IMR-90 (cell line): ENCODE data around the gene GZF1. TPM values are rescaled to one million over a fixed set of nuclear protein-coding genes. Genes with fewer than 3 reads are reported as not detected.

Source experiments
- ATAC-seq: fragments of 200-7000 bp; cut with Tn5 transposase; 2 replicates; pipeline ENCODE4 v1.9.1; 2020; ENCODE audit warnings: low read depth, mild to moderate bottlenecking, moderate library complexity
- BruUV-seq: library from RNA; stranded (reverse); fragments of 400-500 nt; replicated peaks from 2 replicates; lab custom pipeline; 2021; lab: Mats Ljungman, UMichigan
- CTCF ChIA-PET: fragments of 300-600 bp; formaldehyde crosslinking; extraction: SDS; loops from one replicate; lab custom pipeline; 2021; ENCODE audit warnings: antibody characterized with exemption; lab: Yijun Ruan, JAX
- POLR2A ChIA-PET: fragments of 300-600 bp; sonication (Branson Sonifier 250); formaldehyde crosslinking; loops from one replicate; lab custom pipeline; 2022; ENCODE audit warnings: antibody characterized with exemption; ENCODE audit not compliant: unreplicated experiment; lab: Charles Lee
- DNase-seq: peaks from one replicate; pipeline ENCODE4 v3.0.0; 2013
- H2AFZ ChIP-seq: replicated peaks from 2 replicates; pipeline ENCODE3; 2013; ENCODE audit warnings: low read length, mild to moderate bottlenecking; ENCODE audit not compliant: poor library complexity
- H2AK5ac ChIP-seq: 2 replicates; pipeline ENCODE4 v1.6.1; 2013; ENCODE audit warnings: low read depth, low read length, inconsistent platforms
- H2AK9ac ChIP-seq: replicated peaks from 2 replicates; pipeline ENCODE3; 2013; ENCODE audit warnings: mild to moderate bottlenecking, low read depth, low read length, moderate library complexity; ENCODE audit not compliant: poor library complexity
- H2BK120ac ChIP-seq: 2 replicates; pipeline ENCODE4 v1.6.1; 2013; ENCODE audit warnings: low read depth, low read length, inconsistent platforms
- H2BK15ac ChIP-seq: 3 replicates; pipeline ENCODE4 v1.6.1; 2013; ENCODE audit warnings: low read depth, low read length, inconsistent platforms
- H2BK20ac ChIP-seq: 2 replicates; pipeline ENCODE4 v1.6.1; 2013; ENCODE audit warnings: low read depth, mild to moderate bottlenecking, inconsistent platforms, low read length, moderate library complexity
- H2BK5ac ChIP-seq: 2 replicates; pipeline ENCODE4 v1.6.1; 2013; ENCODE audit warnings: mild to moderate bottlenecking, low read depth, low read length, inconsistent platforms; ENCODE audit not compliant: poor library complexity, severe bottlenecking
- H3K14ac ChIP-seq: replicated peaks from 2 replicates; pipeline ENCODE4 v1.6.1; 2013; ENCODE audit warnings: low read depth, low read length, inconsistent platforms
- H3K18ac ChIP-seq: 2 replicates; pipeline ENCODE4 v1.6.1; 2013; ENCODE audit warnings: low read depth, low read length, control low read depth
- H3K23ac ChIP-seq: 2 replicates; pipeline ENCODE4 v1.6.1; 2013; ENCODE audit warnings: low read depth, low read length, inconsistent platforms
- H3K27ac ChIP-seq: 2 replicates; pipeline ENCODE4 v1.5.1; 2013; ENCODE audit warnings: mild to moderate bottlenecking, control low read depth, low read length; ENCODE audit not compliant: insufficient read depth
- H3K27me3 ChIP-seq: 2 replicates; pipeline ENCODE4 v1.6.1; 2013; ENCODE audit warnings: low read length; ENCODE audit not compliant: control insufficient read depth, insufficient read depth
- H3K36me3 ChIP-seq: 2 replicates; pipeline ENCODE4 v1.6.1; 2013; ENCODE audit warnings: low read length, mixed read lengths; ENCODE audit not compliant: control insufficient read depth, insufficient read depth
- H3K4ac ChIP-seq: 2 replicates; pipeline ENCODE4 v1.6.1; 2013; ENCODE audit warnings: low read depth, low read length, inconsistent platforms
- H3K4me1 ChIP-seq: 2 replicates; pipeline ENCODE4 v1.6.1; 2013; ENCODE audit warnings: low read length, mixed read lengths; ENCODE audit not compliant: control insufficient read depth, insufficient read depth
- H3K4me2 ChIP-seq: 2 replicates; pipeline ENCODE4 v1.6.1; 2013; ENCODE audit warnings: low read depth, mild to moderate bottlenecking, control low read depth, low read length, moderate library complexity
- H3K4me3 ChIP-seq: 2 replicates; pipeline ENCODE4 v1.5.1; 2013; ENCODE audit warnings: low read depth, mild to moderate bottlenecking, control low read depth, low read length, moderate library complexity; ENCODE audit not compliant: insufficient read depth
- H3K56ac ChIP-seq: 2 replicates; pipeline ENCODE4 v1.6.1; 2013; ENCODE audit warnings: low read length, inconsistent platforms; ENCODE audit not compliant: insufficient read depth; ENCODE audit errors: extremely low read depth
- H3K79me1 ChIP-seq, 2 experiments: 2 replicates each; pipeline ENCODE4 v1.6.1; 2013; ENCODE audit warnings: low read length in 2 of 2, inconsistent platforms in 1 of 2, low read depth in 1 of 2
- H3K9ac ChIP-seq: 2 replicates; pipeline ENCODE4 v1.6.1; 2013; ENCODE audit warnings: low read depth, low read length, control low read depth
- H3K9me1 ChIP-seq: 2 replicates; pipeline ENCODE4 v1.6.1; 2013; ENCODE audit warnings: low read length, inconsistent platforms; ENCODE audit not compliant: insufficient read depth
- H3K9me3 ChIP-seq: 2 replicates; pipeline ENCODE4 v1.6.1; 2013; ENCODE audit warnings: low read length; ENCODE audit not compliant: control insufficient read depth, insufficient read depth
- H4K20me1 ChIP-seq: 2 replicates; pipeline ENCODE4 v1.6.1; 2013; ENCODE audit warnings: low read length, inconsistent platforms; ENCODE audit not compliant: insufficient read depth
- H4K5ac ChIP-seq: 2 replicates; pipeline ENCODE4 v1.6.1; 2013; ENCODE audit warnings: mild to moderate bottlenecking, low read depth, low read length, control low read depth
- H4K8ac ChIP-seq, 2 experiments: 2 replicates each; pipeline ENCODE4 v1.6.1; 2013; ENCODE audit warnings: low read depth in 2 of 2, low read length in 2 of 2, control low read depth in 1 of 2, inconsistent platforms in 1 of 2
- H4K91ac ChIP-seq: 2 replicates; pipeline ENCODE4 v1.6.1; 2013; ENCODE audit warnings: low read depth, low read length, inconsistent platforms; ENCODE audit not compliant: insufficient read depth
- CEBPB ChIP-seq: IDR thresholded peaks from 2 replicates; pipeline ENCODE4 v1.6.1; 2012; ENCODE audit warnings: low read depth, low read length, improper control_type of control experiment
- CHD1 ChIP-seq: IDR thresholded peaks from 2 replicates; pipeline ENCODE4 v1.6.1; 2012; ENCODE audit warnings: low read depth, low read length, improper control_type of control experiment
- FOS ChIP-seq: fragments of 150-350 bp; IDR thresholded peaks from 2 replicates; pipeline ENCODE4 v1.6.1; 2016; ENCODE audit warnings: low read depth, low read length
- WGBS, 2 experiments: methylation state at CpG; one replicate each; pipeline versions ENCODE4 v1.1.5 to v1.1.7; 2013; ENCODE audit warnings: missing lambda C conversion rate in 2 of 2; ENCODE audit not compliant: insufficient read length in 1 of 2; ENCODE audit errors: extremely low coverage in 2 of 2; 5-methylcytosine and 5-hydroxymethylcytosine counted together
- dilution Hi-C: fragments of 300-500 bp; cut with HindIII; formaldehyde crosslinking; loops from one replicate; pipeline ENCODE4 v1.14.3; 2018; ENCODE audit warnings: low sequenced_read_pairs; ENCODE audit not compliant: unreplicated experiment
- in situ Hi-C: fragments of 300-500 bp; cut with MboI; formaldehyde crosslinking; loops from 3 replicates; pipeline ENCODE4 v1.14.3; 2019; ENCODE audit warnings: low sequenced_read_pairs, inconsistent platforms, mixed read lengths
- intact Hi-C: fragments of 100-400 bp; cut with micrococcal nuclease; formaldehyde crosslinking; loops from 2 replicates; pipeline ENCODE4 v1.10.0; 2022
- polyA plus RNA-seq, 3 experiments: library from polyadenylated mRNA; depleted of rRNA; stranded (reverse); fragments of >200 nt; gene quantifications; 2 replicates each; pipeline ENCODE4 v1.2.3, GENCODE V29; 2012; ENCODE audit warnings: low replicate concordance in 1 of 3
- total RNA-seq: library from RNA; depleted of rRNA; stranded (reverse); fragments of >200 nt; gene quantifications from 2 replicates; pipeline ENCODE4 v1.2.3, GENCODE V29; 2012

Gene GZF1
- total and polyA plus RNA-seq, 2 of the 4 experiments (the other 2 are of a cell fraction), result 23.7 to 24.7 TPM

DNA sequence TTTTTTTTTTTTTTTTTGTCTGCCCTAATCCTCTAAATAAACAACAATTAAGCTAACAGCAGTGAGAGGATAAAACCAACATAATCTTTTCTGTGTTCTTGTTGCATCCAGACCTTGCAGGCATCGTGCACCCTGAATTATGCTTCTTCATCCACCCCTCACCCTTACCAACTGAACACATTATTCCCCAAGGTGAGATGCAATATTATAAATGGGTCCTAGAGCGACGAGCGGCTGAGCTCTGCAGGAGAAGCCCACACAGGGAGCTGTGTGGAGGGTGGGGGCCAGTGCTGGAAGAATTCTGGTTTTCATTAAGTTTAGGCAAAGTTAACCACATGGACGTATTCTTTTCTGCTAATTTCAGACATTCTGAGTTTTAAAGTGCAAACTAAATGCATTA, 43.6 kb upstream of the GZF1 start:
- H2AK9ac ChIP-seq, result no peak overlapping the region
- POLR2A ChIA-PET, result no interaction called here
- H3K18ac ChIP-seq, result no peak overlapping the region
- no peak overlapping the region for H3K23ac ChIP-seq
- intact Hi-C loops, result no loop called here
- ATAC-seq, result no peak
- no peak overlapping the region for H2AFZ ChIP-seq
- H3K4ac ChIP-seq, result no peak overlapping the region
- no peaks in the 10 kb centered on the region for H3K36me3 ChIP-seq
- no peak for DNase-seq
- H3K4me3 ChIP-seq, result no peak overlapping the region
- no peak overlapping the region for H2BK5ac ChIP-seq
- no peaks in the 10 kb centered on the region for H3K9me3 ChIP-seq
- in situ Hi-C loops, result no loop called here
- H4K20me1 ChIP-seq, result no peaks in the 10 kb centered on the region
- no peak overlapping the region for H2BK20ac ChIP-seq
- H3K4me2 ChIP-seq, result no peak overlapping the region
- peaks cover 6% of the 10 kb centered on the region for H3K27me3 ChIP-seq
- H3K79me1 ChIP-seq, result no peaks in the 10 kb centered on the region
- no CpG with 5 or more reads among the region's 5 CpGs for WGBS, 2 experiments
- no peak overlapping the region for H3K14ac ChIP-seq
- H3K56ac ChIP-seq, result no peak overlapping the region
- H4K5ac ChIP-seq, result no peak overlapping the region
- TF ChIP-seq FOS (no peak), CEBPB (no peak), CHD1 (no peak)
- H2BK120ac ChIP-seq, result no peak overlapping the region
- no peak overlapping the region for H4K91ac ChIP-seq
- no peak overlapping the region for H3K27ac ChIP-seq
- dilution Hi-C loops, result no loop called here
- H3K4me1 ChIP-seq, result no peaks in the 10 kb centered on the region
- H4K8ac ChIP-seq, result no peak overlapping the region
- H3K9ac ChIP-seq, result no peak overlapping the region
- no TSS peak for BruUV-seq
- H2BK15ac ChIP-seq, result no peak overlapping the region
- CTCF ChIA-PET, result no interaction called here
- H2AK5ac ChIP-seq, result no peak overlapping the region
- no peaks in the 10 kb centered on the region for H3K9me1 ChIP-seq
